Fibroblast of skin of left quadriceps (primary cell): ENCODE results near the gene PPP1R3A.
A peak's percentile ranks its signal among the peaks of the same experiment; 100 is the strongest.
"Not testable (repeated sequence)": the region's sequence is repeated elsewhere in the genome, so short reads cannot be mapped to it uniquely, and the experiment has no call there.

ENCODE experiments used
- DNase-seq, 2 experiments: peaks; one replicate each; pipeline ENCODE4 v3.0.0-alpha.2; 2013; ENCODE audit warnings: low read depth in 2 of 2

Gene PPP1R3A

GRCh38 chr7:113918946-113919345, at the start of gene PPP1R3A:
Gene PPP1R3A (minus strand): TSS chr7:113919009. CDS start chr7:113918996, 13 bp downstream.
- DNase-seq, result no peak

- DNase-seq, result no peak
Observed at GRCh38 chr7:113963356-113963755, 44.5 kb upstream of the PPP1R3A start.

- DNase-seq, result no peak
Observed at GRCh38 chr7:113959910-113960309, 41.1 kb upstream of the PPP1R3A start.

GRCh38 chr7:113955157-113955556, 36.3 kb upstream of the PPP1R3A start:
- no peak for DNase-seq

- DNase-seq, result no peak
Observed at GRCh38 chr7:113953553-113953952, 34.7 kb upstream of the PPP1R3A start.

- no peak for DNase-seq
Observed at GRCh38 chr7:113945018-113945938, 26.5 kb upstream of the PPP1R3A start.

GRCh38 chr7:113936982-113937381, 18.2 kb upstream of the PPP1R3A start:
- DNase-seq, result no peak

- no peak for DNase-seq
Observed at GRCh38 chr7:113936535-113936934, 17.7 kb upstream of the PPP1R3A start.

- DNase-seq, result not testable (repeated sequence)
Observed at GRCh38 chr7:113929389-113929788, 10.6 kb upstream of the PPP1R3A start.

- DNase-seq, result no peak
Observed at GRCh38 chr7:113928112-113928511, 9.3 kb upstream of the PPP1R3A start.

- no peak for DNase-seq
Observed at GRCh38 chr7:113922049-113922448, 3.2 kb upstream of the PPP1R3A start.

GRCh38 chr7:113921363-113921762, 2.6 kb upstream of the PPP1R3A start:
- no peak for DNase-seq

- no peak for DNase-seq
Observed at GRCh38 chr7:113917840-113918239, 969 bp downstream of the PPP1R3A start.

- peak; percentile 9 to 16 for DNase-seq
Observed at GRCh38 chr7:113915956-113916355, 2.9 kb downstream of the PPP1R3A start.

- no peak for DNase-seq
Observed at GRCh38 chr7:113912876-113913275, 5.9 kb downstream of the PPP1R3A start.

- no peak for DNase-seq
Observed at GRCh38 chr7:113907617-113908016, 11.2 kb downstream of the PPP1R3A start.

GRCh38 chr7:113904521-113904920, 14.3 kb downstream of the PPP1R3A start:
- no peak for DNase-seq

GRCh38 chr7:113892818-113893217, 26.0 kb downstream of the PPP1R3A start:
- DNase-seq, result no peak

- peak in 1 of 2 experiments; percentile 29 for DNase-seq
Observed at GRCh38 chr7:113891828-113892227, 27.0 kb downstream of the PPP1R3A start.

- DNase-seq, result peak; percentile 0 to 1
Observed at GRCh38 chr7:113891031-113891350, 27.8 kb downstream of the PPP1R3A start.

GRCh38 chr7:113890331-113891030, 28.3 kb downstream of the PPP1R3A start:
- DNase-seq, result peak; percentile 16 to 21

- no peak for DNase-seq
Observed at GRCh38 chr7:113883096-113883495, 35.7 kb downstream of the PPP1R3A start.

GRCh38 chr7:113880559-113880958, 38.2 kb downstream of the PPP1R3A start:
- DNase-seq, result no peak
